HG02852 (cell line): Measurements from ENCODE around the gene GRM7.

Experiments used
- ATAC-seq: cut with Tn5 transposase; IDR thresholded peaks from one replicate; pipeline ENCODE4 v1.9.1; 2021; ENCODE audit warnings: mild to moderate bottlenecking, moderate library complexity; ENCODE audit not compliant: unreplicated experiment

Gene GRM7

DNA sequence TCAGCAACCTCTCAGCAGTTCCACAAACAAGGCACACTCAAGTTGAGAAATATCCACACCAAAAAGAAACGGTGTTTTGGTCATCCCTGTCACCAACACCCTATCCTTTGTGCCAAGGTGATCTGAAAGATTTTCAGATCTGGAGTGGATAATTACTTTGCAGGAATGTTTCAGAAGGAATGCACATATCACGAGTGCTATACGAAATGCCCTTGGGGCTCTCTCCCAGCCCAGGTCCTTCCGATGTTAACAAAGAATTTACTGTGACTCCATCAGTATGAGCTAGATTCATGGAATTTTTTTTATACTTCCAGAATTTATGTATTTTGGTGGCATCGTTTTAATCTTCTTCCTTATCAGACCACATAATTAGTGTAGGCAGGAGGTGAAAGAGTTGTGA is 105.0 kb downstream of the GRM7 start:
- ATAC-seq = no peak

GRCh38 chr3:6971933-6972332 is 111.0 kb downstream of the GRM7 start:
- no peak for ATAC-seq

- no peak for ATAC-seq
Measured at GRCh38 chr3:6985848-6986247, 124.9 kb downstream of the GRM7 start.

DNA sequence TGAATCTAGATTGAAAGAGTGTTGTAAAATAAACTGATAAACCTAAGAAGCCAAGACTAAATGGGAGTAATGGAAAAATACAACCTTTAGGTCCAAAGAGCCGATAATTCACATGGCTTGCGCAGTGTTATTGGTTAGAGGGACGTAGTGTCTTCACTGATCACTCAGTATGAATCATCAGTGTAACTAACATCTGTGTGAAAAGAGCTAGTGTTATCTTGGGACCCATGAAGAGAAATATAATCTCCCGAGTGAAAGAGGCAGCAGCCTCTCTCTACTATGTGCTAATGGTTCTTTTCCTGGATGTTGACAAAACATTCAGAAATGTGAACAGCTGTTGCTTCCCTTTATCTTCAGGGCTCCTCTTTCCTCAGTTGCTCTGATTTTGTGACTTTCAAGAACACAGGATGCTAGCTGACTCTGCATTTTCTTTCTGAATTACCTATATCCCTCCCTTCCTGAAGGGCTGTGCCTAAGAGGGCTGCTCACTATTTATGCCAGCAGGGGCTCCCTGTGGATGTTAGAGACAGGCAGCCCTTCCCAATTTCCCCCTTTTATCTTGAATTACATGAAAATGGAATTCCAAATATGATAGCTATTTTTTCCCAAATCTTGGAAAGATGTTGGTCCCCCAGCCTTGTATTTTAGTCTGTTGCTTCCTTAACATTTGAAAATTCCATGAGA is 128.8 kb downstream of the GRM7 start:
- ATAC-seq = no peak

GRCh38 chr3:6994081-6994668 is 133.3 kb downstream of the GRM7 start:
- ATAC-seq = no peak

- ATAC-seq = no peak
Measured at GRCh38 chr3:7000501-7000900, 139.6 kb downstream of the GRM7 start.

GRCh38 chr3:7001370-7001769 is 140.5 kb downstream of the GRM7 start:
- no peak for ATAC-seq

DNA sequence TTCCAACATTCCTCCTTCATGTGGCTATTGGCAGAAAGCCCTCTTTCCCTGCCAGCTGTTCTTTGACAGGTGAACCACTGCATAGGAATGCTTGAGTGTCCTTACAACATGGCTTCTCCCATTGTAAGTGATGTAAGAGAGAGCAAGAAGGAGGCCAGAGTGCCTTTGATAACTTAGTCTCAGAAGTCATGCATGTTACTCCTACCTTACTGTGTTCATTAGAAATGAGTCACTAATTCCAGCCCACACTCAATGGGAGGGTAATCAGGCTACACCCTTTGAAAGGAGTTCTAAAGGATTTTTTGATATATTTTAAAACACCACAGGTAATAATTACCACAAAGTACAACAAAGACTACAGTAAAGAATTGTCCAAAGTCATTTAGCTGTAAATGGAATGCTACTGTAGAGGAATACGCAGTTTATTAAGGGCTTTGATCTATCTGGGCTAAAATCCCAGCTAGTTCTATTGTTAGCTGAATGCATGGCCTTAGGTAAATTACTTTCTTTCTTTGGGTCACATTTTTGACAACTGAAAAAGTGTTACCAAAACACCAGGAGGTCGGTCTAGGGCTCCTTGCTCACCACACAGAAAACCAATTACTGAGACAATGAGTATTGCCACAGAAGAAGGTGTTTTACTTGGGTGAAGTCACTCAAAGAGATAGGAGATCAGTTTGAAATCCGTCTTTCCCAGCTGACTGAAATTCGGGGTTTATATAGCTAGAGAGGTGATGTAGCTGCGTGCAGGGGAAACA is 154.9 kb downstream of the GRM7 start:
- ATAC-seq = no peak

GRCh38 chr3:7025581-7026300 is 164.8 kb downstream of the GRM7 start:
- no peak for ATAC-seq

GRCh38 chr3:7029562-7029961 is 168.6 kb downstream of the GRM7 start:
- no peak for ATAC-seq

DNA sequence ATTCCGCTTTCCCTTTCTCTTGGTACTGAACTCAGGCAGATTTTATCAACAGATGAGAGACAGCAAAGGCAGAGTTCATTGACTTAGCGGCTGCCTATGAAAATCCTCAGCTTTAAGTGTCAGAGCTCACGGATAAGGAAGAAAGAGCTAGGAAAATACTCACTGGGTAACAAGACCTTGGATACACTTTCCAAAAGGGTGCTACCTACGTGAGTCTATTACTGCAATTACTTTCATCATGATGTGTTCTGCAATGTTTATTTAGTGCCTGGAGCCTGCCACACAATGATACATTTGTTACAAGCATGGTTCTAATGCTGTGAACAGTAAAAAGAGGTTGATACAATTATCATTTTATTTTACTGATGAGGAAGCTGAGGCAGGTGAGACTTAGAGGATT is 177.5 kb downstream of the GRM7 start:
- ATAC-seq = no peak

GRCh38 chr3:7062714-7063113 is 201.8 kb downstream of the GRM7 start:
- no peak for ATAC-seq

- no peak for ATAC-seq
Measured at GRCh38 chr3:7070461-7070860, 209.5 kb downstream of the GRM7 start.

GRCh38 chr3:7074217-7074616 is 213.3 kb downstream of the GRM7 start:
- ATAC-seq = no peak

DNA sequence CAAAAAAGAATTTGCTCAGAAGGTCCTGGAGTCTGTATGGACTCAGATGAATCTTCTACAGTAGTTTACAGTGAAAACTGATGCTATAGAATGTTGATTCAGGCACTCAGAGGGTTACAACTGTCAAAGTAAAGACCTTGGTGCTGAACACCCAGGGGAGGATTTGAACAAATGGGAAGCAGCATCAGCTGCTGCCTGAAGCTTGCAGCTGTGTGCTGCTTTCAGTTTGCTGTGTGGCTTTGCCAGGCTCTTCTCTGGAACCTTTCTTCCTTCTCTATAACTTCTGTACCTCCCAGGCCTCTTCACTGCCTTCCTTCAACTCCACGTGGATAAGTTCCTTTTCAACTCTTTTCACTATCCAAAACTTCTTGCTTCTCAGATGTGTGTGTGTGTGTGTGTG is 214.2 kb downstream of the GRM7 start:
- ATAC-seq = no peak

DNA sequence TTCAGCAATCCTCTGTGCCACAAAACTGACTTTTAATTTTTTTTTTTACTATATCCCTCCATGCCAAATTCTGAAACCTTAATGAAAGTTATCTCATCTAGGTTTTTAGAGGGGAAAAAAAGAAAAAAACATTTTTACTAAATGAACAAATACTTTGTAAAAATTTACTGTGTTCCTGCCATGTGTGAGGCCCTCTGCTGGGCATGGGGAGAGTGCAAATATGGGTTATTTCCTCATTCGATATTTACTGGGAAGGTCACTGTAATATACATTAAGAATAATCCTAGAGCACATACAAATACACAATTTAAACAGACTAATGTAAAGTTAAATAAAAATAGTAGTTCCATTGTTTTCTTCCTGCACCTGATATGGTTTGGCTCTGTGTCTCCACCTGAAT is 215.0 kb downstream of the GRM7 start:
- ATAC-seq = no peak

DNA sequence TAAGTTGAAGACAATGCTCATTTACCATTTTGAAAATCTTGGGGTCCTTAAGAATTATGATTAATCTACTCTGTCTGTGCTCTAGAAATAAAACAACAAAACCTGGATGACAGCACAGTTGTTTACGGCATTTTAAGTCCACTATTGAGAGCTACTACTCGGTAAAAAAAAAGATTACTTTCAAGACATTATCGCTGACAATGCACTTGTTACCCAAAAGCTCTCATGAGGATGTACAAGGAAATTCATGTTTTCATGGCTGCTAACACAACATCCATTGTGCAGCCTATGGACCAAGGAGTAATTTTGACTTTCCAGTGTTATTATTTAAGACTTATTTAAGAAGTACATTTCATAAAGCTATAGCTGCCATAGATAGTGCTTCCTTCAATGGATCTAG is 221.3 kb downstream of the GRM7 start:
- no peak for ATAC-seq

DNA sequence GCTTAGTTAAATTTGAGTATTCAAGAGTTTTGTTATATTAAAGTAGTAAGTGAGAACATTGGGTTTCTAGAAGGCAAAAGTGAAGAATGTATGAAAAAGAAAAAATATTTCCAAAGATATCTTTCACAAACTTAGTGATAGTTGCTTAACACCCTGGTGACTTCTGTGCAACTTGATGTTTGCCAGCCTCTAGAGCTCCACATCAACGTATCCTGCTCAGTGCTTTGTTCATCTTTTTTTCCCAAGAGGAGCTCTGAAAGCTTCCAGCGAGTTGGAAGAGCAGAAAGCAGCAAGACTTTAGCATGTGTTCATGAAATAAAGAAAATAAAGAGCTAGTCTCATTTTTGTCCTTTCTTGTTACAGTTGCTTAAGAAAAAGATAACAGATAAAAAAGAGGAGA is 225.5 kb downstream of the GRM7 start:
- ATAC-seq = no peak

GRCh38 chr3:7095116-7095515 is 234.2 kb downstream of the GRM7 start:
- no peak for ATAC-seq

GRCh38 chr3:7100136-7100535 is 239.2 kb downstream of the GRM7 start:
- ATAC-seq = no peak

DNA sequence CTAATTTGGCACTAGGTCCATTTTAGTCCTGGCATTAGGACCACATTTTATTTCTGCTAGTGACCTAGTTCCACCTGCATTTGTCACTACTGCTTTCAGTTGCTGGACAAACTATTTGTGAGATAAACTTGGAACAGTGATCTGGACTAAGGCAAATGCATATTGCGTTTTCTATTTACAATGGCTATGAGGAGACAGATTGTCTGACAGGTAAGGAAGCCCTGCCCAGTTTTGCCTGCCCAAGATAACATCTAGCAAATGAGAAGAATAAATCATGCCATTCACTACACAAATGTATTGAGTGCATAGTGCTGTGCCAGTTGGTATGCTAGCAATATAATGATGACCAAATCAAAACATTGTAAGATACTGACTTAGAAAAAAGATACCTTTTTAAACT is 245.7 kb downstream of the GRM7 start:
- no peak for ATAC-seq
